Spleen (tissue), 7 donors: ENCODE results near the gene RECQL.

ENCODE experiments used
- POLR2A ChIP-seq, 3 donors: fragments of 450-650 bp; IDR thresholded peaks; one replicate each; pipeline ENCODE4 v1.5.1; 2017; ENCODE audit warnings: antibody characterized with exemption in 3 of 3, mild to moderate bottlenecking in 1 of 3
- TF ChIP-seq, protein P1 (sequence below), 11 experiments: fragments of 200-600 bp in 7 of 11; fragments of 450-650 bp in 4 of 11; sonication (generic) in 4 of 11; IDR thresholded peaks in 8 of 11; conservative IDR thresholded peaks in 3 of 11; 1 replicate in 7 of 11; 2 replicates in 4 of 11; pipeline versions ENCODE4 v1.4.0 to v1.8.0; 2016 to 2021; ENCODE audit warnings: antibody characterized with exemption in 11 of 11, inconsistent platforms in 4 of 11, mild to moderate bottlenecking in 1 of 11
- donor health status: DM: no; HTN: no; CAD: no; lungs with moderate emphysema.
- donor health status: DM: no; HTN: no; CAD: no.
- donor health status: DM: no; HTN: no; CAD: no.

DNA sequence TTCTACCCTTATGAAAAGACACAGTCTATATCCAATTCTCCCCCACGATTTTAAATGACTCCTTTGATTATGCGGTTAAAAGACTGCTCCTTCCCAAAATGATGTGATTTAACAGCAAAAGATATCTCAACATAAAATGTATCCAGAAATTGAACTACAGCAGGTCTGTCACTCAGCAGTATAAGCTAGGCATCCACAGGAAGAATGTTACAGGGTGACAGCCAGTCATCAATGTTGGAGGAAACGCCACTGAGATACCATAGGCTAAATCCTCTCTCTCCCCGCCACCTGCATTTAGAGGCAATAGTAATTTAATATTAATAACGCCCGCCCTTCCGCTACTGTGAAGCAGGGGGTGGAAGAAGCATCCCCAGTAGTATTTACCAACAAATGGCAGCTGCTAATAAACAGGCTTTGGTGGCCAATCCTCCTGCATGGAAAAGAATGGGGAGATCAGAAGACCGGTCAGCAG, 613 bp downstream of the RECQL start:
- no peak for TF ChIP-seq POLR2A (IDR thresholded peaks at IDR 0.05)
- TF ChIP-seq, protein P1, sequence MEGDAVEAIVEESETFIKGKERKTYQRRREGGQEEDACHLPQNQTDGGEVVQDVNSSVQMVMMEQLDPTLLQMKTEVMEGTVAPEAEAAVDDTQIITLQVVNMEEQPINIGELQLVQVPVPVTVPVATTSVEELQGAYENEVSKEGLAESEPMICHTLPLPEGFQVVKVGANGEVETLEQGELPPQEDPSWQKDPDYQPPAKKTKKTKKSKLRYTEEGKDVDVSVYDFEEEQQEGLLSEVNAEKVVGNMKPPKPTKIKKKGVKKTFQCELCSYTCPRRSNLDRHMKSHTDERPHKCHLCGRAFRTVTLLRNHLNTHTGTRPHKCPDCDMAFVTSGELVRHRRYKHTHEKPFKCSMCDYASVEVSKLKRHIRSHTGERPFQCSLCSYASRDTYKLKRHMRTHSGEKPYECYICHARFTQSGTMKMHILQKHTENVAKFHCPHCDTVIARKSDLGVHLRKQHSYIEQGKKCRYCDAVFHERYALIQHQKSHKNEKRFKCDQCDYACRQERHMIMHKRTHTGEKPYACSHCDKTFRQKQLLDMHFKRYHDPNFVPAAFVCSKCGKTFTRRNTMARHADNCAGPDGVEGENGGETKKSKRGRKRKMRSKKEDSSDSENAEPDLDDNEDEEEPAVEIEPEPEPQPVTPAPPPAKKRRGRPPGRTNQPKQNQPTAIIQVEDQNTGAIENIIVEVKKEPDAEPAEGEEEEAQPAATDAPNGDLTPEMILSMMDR (IDR thresholded peaks at IDR 0.05 in 8 of 11, conservative IDR thresholded peaks at IDR 0.05 in 3 of 11) = no peak
